ENCODE measurements around the gene VRK3.

Gene VRK3

GRCh38 chr19:49929611-49930482 lies 95.3 kb downstream of the VRK3 start:
- DNase-seq (ENCODE audit: low read depth), result peak; percentile 94

DNA sequence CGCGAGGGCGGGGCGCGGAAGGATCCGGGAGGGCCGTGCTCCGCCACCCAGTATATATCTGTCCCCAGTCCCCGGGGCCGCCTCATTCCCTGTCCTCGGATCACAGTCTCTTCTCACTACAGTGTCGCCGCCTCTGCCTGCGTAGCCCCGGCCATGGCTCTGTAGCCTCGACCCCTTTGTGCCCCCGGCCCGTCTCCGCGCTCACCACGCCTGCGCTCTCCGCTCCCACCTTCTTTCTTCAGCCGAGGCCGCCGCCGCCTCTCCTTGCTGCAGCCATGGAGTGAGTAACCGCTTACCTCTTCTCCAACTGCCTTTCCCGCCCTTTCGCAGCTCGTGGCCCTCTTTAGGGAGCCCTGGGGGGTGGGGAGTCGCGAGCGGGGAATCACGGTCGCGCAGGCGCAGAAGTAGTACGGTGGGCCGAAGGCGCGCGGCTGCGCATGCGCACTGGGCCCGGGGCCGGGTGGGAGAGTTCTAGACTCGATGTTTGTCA lies 96.0 kb downstream of the VRK3 start, which contains the start of the genes ATF5 and NUP62:
Gene ATF5, plus strand, starts transcription at position 85 of the 490 bp plus-strand sequence. CDS start 1,646 bp downstream, outside the sequence.
Gene NUP62, minus strand, starts transcription at position 384 of the 490 bp plus-strand sequence. CDS start 19,697 bp downstream, outside the sequence.
- DNase-seq (ENCODE audit: low read depth), result peak; percentile 89

- DNase-seq (ENCODE audit: low read depth), result no peak
Observed at GRCh38 chr19:49927526-49928264, 97.5 kb downstream of the VRK3 start.

DNA sequence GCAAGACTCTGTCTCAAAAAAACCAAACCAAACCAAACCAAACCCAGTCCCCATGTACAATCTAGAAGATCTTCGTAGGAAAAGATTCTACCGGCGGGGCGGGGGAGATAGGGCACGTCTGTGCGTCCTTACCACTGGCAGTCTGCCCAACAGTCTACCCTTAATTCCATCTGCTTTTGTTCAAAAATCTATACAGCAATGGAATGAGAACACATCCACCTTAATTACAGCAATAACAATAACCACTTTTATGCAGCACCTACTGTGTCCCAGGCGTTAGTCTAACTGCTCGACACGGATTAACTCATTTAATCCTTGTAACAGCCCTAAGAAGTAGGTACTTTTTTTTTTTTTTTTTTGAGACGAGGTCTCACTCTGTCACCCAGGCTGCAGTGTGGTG lies 98.7 kb downstream of the VRK3 start:
- no peak for DNase-seq (ENCODE audit: low read depth)

Measured in stimulated activated CD4-positive, alpha-beta T cell treated with anti-CD3 and anti-CD28 coated beads, Interleukin-2, amount 100 ng/mL, for 4 hours (primary cell).